IgD-negative memory B cell (primary cell): ENCODE measurements around the gene CDK17. TPM values are rescaled to one million over a fixed set of nuclear protein-coding genes. Genes with fewer than 3 reads are reported as not detected.
"Not testable (repeated sequence)": the region's sequence is repeated elsewhere in the genome, so short reads cannot be mapped to it uniquely, and the experiment has no call there.

ENCODE experiments used
- H3K27ac Mint-ChIP-seq, 3 donors: one replicate each; pipeline ENCODE4 v1.8.0; 2020 to 2022; ENCODE audit warnings: mild to moderate bottlenecking in 3 of 3, mixed read lengths in 3 of 3, moderate library complexity in 1 of 3
- H3K27me3 Mint-ChIP-seq: one replicate; pipeline ENCODE4 v1.8.0; 2021; ENCODE audit warnings: mixed read lengths
- H3K36me3 Mint-ChIP-seq: one replicate; pipeline ENCODE4 v1.8.0; 2020; ENCODE audit warnings: mild to moderate bottlenecking, mixed read lengths
- H3K4me1 Mint-ChIP-seq, 3 donors: one replicate each; pipeline ENCODE4 v1.8.0; 2020 to 2022; ENCODE audit warnings: mixed read lengths in 3 of 3, mild to moderate bottlenecking in 1 of 3
- H3K4me3 Mint-ChIP-seq, 4 donors: one replicate each; pipeline ENCODE4 v1.8.0; 2020 to 2022; ENCODE audit warnings: mild to moderate bottlenecking in 4 of 4, mixed read lengths in 4 of 4, moderate library complexity in 3 of 4
- H3K9me3 Mint-ChIP-seq, 3 donors: one replicate each; pipeline ENCODE4 v1.8.0; 2020 to 2021; ENCODE audit warnings: mixed read lengths in 3 of 3, mild to moderate bottlenecking in 1 of 3
- polyA plus RNA-seq: library from polyadenylated mRNA; unstranded; fragments of 300-500 nt; fragmentation: Illumina TruSeq; gene quantifications from one replicate; pipeline ENCODE4 v1.2.3, GENCODE V29; 2021

The CDK17 gene
- polyA plus RNA-seq, 1 donor from 2014 or later, result 30.0 TPM

DNA sequence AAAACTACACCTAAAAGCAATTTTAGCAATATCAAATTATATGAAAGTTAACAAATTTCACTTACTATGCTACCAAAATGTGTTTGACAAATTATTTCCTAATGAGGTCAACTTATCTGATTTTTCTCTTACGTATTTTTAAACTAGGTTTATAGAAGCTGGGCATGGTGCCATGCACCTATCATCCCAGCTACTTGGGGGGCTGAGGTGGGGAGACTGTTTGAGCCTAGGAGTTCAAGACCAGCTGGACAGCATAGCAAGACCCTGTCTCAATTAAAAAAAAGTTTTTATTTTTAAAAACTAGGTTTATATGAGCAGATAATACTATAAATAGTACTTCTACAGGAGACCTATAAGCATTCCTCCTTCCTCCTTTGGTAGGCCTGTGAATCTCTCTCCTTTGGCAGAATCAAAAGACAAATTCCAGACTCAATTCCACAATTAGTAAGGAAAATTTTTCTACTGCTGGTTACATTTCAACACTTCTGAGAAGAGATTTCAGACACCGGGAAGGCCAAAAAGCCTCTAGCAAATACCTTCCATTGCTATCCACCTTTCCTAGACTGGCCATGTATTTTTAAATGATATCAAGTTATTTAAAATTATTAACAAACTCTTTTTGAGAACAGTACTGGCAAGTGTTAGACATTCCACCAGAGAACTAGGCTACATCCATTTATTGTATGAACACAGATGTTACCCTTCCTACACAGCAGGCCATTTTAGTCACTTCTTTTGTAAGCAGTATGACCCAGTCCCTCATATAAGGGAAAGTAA is 34.4 kb downstream of the CDK17 start:
- H3K9me3 Mint-ChIP-seq, result no peaks in the 10 kb centered on the region
- peak overlapping the region in 1 of 3 donors; percentile 67 for H3K27ac Mint-ChIP-seq
- no peaks in the 10 kb centered on the region for H3K27me3 Mint-ChIP-seq
- no peak overlapping the region for H3K4me3 Mint-ChIP-seq
- peaks cover 5% of the 10 kb centered on the region for H3K36me3 Mint-ChIP-seq
- H3K4me1 Mint-ChIP-seq, result peaks cover 36 to 52% (median 47%) of the 10 kb centered on the region in 3 donors

DNA sequence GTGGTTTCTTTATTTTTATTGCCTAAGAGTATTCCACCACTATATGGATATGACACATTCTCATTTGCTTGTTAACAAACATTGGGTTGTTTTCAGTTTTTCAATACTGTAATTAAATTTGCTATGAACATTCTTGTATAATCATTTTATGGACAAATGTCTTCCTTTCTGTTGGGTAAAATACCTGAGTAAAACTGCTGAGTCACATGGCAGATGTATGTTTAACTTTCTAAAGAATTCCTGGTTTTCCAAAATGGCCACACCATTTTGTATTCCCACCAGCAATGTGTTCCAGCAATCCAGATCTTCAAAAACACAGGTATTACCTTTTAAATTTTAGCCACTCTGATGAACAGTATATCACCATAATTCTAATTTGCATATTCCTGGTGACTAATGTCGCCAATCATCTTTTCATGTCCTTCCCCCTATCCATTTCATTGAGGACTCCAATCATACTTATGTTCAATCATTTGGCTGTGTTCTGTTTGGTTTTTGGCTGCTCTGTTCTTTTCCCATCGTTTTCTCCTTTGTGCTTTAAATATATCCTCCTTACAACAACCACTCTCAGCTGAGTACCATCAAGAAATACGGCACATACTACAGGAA is 36.0 kb downstream of the CDK17 start:
- Mint-ChIP-seq H3K27me3 (no peaks in the 10 kb centered on the region), H3K9me3 (no peaks in the 10 kb centered on the region), H3K4me3 (peak overlapping the region in 1 of 4 donors; percentile 66), H3K4me1 (peaks cover 44 to 61% (median 55%) of the 10 kb centered on the region in 3 donors), H3K36me3 (peaks cover 7% of the 10 kb centered on the region), H3K27ac (no peak overlapping the region)

DNA sequence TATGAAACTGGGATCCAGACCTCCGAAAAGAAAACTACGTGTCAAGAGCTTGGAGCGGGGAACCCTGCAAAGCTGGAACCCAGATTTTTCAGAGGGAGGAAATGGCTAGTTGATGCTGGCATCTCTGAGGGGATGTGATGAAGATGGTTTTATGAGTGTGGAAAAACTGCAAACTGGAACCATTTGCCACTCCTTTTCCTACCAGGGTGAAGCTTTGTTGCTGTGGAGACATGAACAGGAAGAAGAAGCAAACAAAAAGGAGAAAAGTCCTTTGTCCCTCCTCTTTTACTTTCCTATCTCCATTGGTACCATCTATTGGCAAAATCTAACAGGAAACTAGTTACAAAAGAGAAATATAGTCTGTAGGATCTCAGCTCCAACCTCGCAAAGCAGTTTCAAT is 39.2 kb downstream of the CDK17 start:
- Mint-ChIP-seq H3K27ac (peak overlapping the region in 1 of 3 donors; percentile 6), H3K36me3 (peaks cover 5% of the 10 kb centered on the region), H3K27me3 (no peaks in the 10 kb centered on the region)

DNA sequence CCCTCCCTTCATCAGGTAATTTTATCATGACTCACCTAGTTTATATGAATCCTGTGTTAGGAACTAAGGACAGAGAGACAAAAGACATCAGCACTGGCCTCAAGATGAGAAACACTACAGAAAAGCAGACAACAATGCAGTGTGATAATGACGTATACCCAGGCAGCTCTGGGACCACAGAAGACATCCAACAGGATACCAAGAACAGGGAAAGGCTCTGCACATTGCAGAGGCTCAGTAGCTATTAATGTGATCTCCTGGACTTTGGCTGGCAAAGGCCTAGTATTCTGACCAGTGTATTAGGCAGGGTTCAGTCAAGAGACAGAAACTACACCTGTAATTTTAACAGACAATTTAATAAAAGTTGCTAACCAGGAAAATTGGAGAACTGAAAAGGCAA is 39.7 kb downstream of the CDK17 start:
- Mint-ChIP-seq H3K9me3 (no peaks in the 10 kb centered on the region), H3K36me3 (peaks cover 5% of the 10 kb centered on the region), H3K4me3 (no peak overlapping the region), H3K27me3 (no peaks in the 10 kb centered on the region), H3K27ac (peak overlapping the region in 1 of 3 donors; percentile 6), H3K4me1 (peaks cover 42 to 57% (median 48%) of the 10 kb centered on the region in 3 donors)

More for the DNA sequence above, 39.2 kb downstream of the CDK17 start:
- H3K4me3 Mint-ChIP-seq, result peak overlapping the region in 2 of 4 donors; percentile 27 to 47
- H3K4me1 Mint-ChIP-seq, result peaks cover 42 to 60% (median 49%) of the 10 kb centered on the region in 3 donors
- H3K9me3 Mint-ChIP-seq, result no peaks in the 10 kb centered on the region

DNA sequence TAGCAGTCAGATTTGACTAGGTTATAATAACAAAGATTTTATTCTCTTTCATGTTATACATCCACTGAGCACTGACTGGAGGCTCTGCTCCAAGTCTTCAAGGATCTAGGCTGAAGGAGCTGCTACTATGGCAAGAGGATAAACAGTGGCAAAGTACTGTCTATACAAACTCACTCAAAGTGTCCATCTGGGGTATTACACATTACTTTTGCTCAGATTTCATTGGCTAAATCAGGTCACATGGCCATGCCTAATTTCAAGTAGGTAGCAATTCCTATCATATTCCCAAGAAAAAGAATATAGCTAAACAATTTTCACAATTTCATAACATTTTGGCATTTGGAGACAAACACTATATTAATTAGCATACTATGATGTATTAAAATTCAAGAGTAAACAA is 40.9 kb downstream of the CDK17 start:
- Mint-ChIP-seq H3K4me1 (peaks cover 43 to 56% (median 50%) of the 10 kb centered on the region in 3 donors), H3K9me3 (no peaks in the 10 kb centered on the region), H3K36me3 (peaks cover 2% of the 10 kb centered on the region), H3K27me3 (no peaks in the 10 kb centered on the region), H3K4me3 (no peak overlapping the region), H3K27ac (peak overlapping the region in 1 of 3 donors; percentile 6)

DNA sequence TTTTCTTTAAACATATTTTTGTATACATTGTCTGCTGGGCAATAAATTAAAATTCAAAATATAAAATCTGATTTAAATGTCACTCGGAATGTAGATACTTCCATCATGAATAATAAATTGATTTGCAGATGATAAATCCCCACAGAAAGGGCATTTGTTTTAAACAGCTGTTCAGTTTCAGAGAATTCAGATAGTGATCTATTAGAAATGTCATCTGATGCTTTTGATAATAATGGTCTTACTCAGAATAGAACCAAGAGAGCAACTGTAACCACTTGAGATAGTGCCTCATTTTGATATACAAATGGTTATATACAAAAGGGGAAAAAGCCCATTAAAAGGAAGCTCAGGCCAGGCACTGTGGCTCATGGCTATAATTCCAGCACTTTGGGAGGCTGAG is 43.4 kb downstream of the CDK17 start:
- Mint-ChIP-seq H3K4me3 (no peak overlapping the region), H3K27ac (no peak overlapping the region), H3K4me1 (peaks cover 51 to 70% (median 60%) of the 10 kb centered on the region in 3 donors)

DNA sequence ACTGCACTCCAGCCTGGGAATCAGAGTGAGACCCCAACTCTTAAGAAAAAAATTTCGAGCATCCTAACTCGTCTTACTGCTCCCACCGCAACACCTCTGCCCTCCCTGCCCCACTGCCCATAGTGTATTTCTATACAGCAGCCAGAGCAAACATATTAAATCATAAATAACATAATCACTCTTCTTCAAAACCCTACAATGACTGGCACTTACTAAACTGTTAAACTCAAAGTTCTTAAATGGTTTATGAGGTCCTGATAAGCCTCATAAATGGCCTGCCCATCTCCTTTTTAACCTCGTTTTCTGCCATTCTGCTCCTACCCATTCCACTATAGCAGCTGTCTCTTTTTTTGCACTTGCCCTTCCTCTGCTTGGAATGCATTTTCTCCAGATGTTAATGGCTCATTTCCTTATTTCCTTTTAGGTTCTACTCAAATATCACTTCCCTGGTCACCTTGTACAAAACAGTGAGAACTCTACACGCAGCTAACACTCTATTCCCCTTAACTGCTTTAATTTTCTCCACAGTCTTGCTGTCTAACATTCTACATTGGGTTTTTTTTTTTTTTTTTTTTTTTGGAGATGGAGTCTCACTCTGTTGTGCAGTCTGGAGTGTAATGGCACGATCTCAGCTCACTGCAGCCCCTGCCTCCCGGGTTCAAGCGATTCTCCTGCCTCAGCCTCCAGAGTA is 45.2 kb downstream of the CDK17 start:
- Mint-ChIP-seq H3K9me3 (no peaks in the 10 kb centered on the region), H3K4me3 (peak overlapping the region in 1 of 4 donors; percentile 7), H3K27me3 (no peaks in the 10 kb centered on the region), H3K4me1 (peaks cover 57 to 72% (median 61%) of the 10 kb centered on the region in 3 donors), H3K27ac (peak overlapping the region in 2 of 3 donors; percentile 42 to 72), H3K36me3 (no peaks in the 10 kb centered on the region)

More for the DNA sequence above, 43.4 kb downstream of the CDK17 start:
- no peaks in the 10 kb centered on the region for H3K9me3 Mint-ChIP-seq
- H3K36me3 Mint-ChIP-seq, result peaks cover 2% of the 10 kb centered on the region
- no peaks in the 10 kb centered on the region for H3K27me3 Mint-ChIP-seq

DNA sequence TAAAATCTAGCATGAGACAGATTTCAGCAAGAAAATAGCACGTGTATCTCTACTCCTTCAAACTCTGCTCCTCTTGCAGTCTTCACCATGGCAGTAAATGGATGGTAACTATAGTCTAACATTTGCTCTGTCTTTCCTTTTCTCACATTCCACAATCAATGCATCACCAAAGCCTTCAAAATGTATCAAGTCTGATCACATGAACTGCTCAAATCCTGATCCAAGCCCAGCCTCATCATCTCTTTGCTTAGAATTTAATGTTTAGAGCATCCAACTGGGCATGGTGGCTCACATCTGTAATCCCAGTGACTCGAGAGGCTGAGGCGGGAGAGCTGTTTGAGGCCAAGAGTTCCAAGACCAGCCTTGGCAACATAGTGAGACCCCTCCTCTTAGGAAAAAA is 45.9 kb downstream of the CDK17 start:
- H3K36me3 Mint-ChIP-seq, result no peaks in the 10 kb centered on the region
- H3K4me1 Mint-ChIP-seq, result peaks cover 57 to 65% (median 58%) of the 10 kb centered on the region in 3 donors
- no peaks in the 10 kb centered on the region for H3K27me3 Mint-ChIP-seq
- H3K27ac Mint-ChIP-seq, result peak overlapping the region in 1 of 3 donors; percentile 72
- H3K4me3 Mint-ChIP-seq, result no peak overlapping the region
- H3K9me3 Mint-ChIP-seq, result no peaks in the 10 kb centered on the region

DNA sequence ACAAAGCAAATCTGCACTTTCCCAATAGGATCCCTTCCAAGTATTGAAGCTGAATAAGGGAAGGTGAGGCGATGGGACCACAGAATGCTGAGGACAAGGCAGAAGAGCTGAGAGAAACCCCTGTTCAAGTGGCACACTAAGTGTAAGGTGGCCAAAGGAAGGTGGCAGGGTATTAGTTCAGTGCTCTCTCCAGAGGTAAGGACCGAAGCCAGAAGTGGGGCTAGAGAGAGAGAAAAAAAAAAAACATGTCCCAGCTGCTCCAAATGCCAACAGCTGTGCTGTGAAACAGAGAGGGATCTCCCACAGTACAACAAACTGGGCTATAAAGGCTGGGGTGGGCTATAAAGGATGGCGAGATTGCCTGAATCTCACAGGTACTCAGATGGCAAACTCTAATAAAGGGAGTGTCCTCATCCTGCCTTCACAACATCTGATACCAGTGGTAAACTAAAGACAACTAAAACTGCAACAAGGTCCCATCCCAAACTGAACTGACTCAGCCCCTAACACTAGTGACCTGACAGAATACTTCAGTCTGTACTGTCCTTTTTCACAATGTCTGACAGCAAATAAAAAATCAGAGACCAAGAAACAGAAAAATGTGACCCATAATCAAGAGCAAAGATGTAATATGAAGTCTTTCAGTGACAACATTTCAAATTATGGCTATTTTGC is 47.9 kb downstream of the CDK17 start:
- H3K36me3 Mint-ChIP-seq, result peaks cover 1% of the 10 kb centered on the region
- no peaks in the 10 kb centered on the region for H3K9me3 Mint-ChIP-seq
- H3K27me3 Mint-ChIP-seq, result no peaks in the 10 kb centered on the region
- H3K4me1 Mint-ChIP-seq, result peaks cover 59 to 69% (median 62%) of the 10 kb centered on the region in 3 donors
- peak overlapping the region in 2 of 4 donors; percentile 0 to 46 for H3K4me3 Mint-ChIP-seq
- peak overlapping the region in 1 of 3 donors; percentile 84 for H3K27ac Mint-ChIP-seq

DNA sequence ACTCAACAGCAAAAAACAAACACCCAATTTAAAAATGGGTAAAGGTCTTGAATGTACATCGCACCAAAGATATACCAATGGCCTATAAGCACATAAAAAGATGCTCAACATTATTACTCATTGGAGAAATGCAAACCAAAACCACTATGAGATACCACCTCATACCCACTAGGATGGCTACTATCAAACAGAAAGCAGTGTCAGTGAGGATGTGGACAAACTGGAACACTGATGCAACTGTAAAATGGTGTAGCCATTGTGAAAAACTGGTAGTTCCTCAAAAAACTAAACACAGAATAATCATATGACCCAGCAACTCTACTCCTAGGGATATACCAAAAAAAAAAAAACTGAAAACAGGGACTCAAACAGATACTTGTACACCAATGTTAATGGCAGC is 49.3 kb downstream of the CDK17 start:
- Mint-ChIP-seq H3K9me3 (no peaks in the 10 kb centered on the region), H3K36me3 (peaks cover 1% of the 10 kb centered on the region), H3K4me3 (peak overlapping the region in 1 of 4 donors; percentile 86), H3K27me3 (no peaks in the 10 kb centered on the region), H3K4me1 (peaks cover 63 to 72% (median 66%) of the 10 kb centered on the region in 3 donors), H3K27ac (no peak overlapping the region)

DNA sequence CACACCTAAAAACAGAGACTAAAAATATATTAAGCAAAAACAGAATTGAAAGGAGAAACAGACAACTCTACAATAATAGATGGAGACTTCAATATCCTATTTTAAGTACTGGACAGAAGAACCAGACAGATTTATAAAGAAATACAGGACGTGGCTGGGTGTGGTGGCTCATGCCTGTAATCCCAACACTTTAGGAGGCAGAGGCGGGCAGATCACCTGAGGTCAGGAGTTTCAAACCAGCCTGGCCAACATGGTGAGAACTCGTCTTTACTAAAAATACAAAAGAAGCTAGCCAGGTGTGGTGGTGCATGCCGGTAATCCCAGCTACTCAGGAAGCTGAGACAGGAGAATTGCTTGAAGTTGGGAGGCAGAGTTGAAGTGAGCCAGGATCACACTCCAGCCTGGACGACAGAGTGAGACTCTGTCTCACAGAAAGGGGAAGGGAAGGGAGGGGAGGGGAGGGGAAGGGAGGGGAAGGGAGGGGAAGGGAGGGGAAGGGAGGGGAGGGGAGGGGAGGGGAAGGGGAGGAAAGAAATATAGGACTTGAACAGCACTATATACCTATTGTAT is 53.0 kb downstream of the CDK17 start:
- H3K4me1 Mint-ChIP-seq, result peaks cover 46 to 59% (median 49%) of the 10 kb centered on the region in 3 donors

DNA sequence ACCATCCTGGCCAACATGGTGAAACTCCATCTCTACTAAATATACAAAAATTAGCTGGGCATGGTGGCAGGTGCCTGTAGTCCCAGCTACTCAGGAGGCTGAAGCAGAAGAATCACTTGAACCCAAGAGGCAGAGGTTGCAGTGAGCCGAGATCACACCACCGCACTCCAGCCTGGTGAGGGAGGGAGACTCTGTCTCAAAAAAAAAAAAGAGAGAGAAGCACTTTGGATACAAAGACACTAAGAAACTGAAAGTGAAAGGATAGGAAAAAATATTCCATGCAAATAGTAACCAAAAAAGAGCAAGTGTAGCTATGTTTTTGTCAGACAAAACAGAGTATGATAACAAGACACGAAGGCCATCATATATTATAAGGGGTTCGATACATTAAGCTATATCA is 53.5 kb downstream of the CDK17 start:
- not testable (repeated sequence) for H3K36me3 Mint-ChIP-seq, H3K27me3 Mint-ChIP-seq, H3K9me3 Mint-ChIP-seq
- peak overlapping the region; percentile 28 to 89 (median 41) for H3K27ac Mint-ChIP-seq
- peak overlapping the region; percentile 28 to 90 (median 66) for H3K4me3 Mint-ChIP-seq
- H3K4me1 Mint-ChIP-seq, result peaks cover 46 to 55% (median 46%) of the 10 kb centered on the region in 3 donors

More for the DNA sequence above, 53.0 kb downstream of the CDK17 start:
- Mint-ChIP-seq H3K9me3 (peaks cover 2 to 10% (median 4%) of the 10 kb centered on the region in 3 donors), H3K27me3 (no peaks in the 10 kb centered on the region), H3K27ac (peak overlapping the region; percentile 28 to 89 (median 41)), H3K36me3 (peaks cover 5% of the 10 kb centered on the region), H3K4me3 (peak overlapping the region; percentile 28 to 90 (median 66))

DNA sequence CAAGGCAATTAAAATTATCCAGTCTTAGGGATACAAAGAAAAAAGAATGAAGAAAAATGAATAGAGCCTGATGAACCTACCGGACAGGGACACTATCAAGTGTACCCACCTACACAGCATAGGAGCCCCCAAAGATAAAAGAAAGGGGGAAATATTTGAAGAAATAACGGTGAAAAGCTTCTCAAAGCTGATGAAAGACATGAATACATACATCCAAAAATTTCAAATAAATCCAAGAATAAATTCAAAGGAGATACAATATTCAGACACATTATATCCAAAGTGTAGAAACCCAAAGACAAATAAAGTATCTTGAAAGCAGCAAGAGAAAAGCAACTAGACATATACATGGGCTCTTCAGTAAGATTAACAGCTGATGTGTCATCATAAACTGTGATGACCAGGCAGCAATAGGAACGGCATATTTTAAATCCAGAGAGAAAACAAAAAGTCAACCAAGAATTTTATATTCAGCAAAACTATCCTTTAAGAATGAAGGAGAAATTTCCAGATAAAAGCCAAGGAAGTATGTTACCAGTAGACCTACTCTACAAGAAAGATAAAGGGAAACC is 56.0 kb downstream of the CDK17 start:
- Mint-ChIP-seq H3K27me3 (no peaks in the 10 kb centered on the region), H3K4me1 (peaks cover 33 to 42% (median 37%) of the 10 kb centered on the region in 3 donors), H3K4me3 (no peak overlapping the region), H3K9me3 (peaks cover 2 to 10% (median 4%) of the 10 kb centered on the region in 3 donors), H3K27ac (peak overlapping the region in 1 of 3 donors; percentile 86), H3K36me3 (peaks cover 5% of the 10 kb centered on the region)
